IPS-11a (cell line): ENCODE measurements around the gene IFNAR1.
"Not testable (repeated sequence)": the region's sequence is repeated elsewhere in the genome, so short reads cannot be mapped to it uniquely, and the experiment has no call there.

Source experiments
- H3K4me3 ChIP-seq: one replicate; pipeline ENCODE4 v1.5.1; 2013; ENCODE audit warnings: low read depth, low read length, control low read depth

Gene IFNAR1

GRCh38 chr21:33374450-33375096, 49.8 kb downstream of the IFNAR1 start:
- no peak overlapping the region for H3K4me3 ChIP-seq

GRCh38 chr21:33375101-33375644, 50.4 kb downstream of the IFNAR1 start:
- H3K4me3 ChIP-seq: no peak overlapping the region

GRCh38 chr21:33377221-33377920, 52.6 kb downstream of the IFNAR1 start:
- H3K4me3 ChIP-seq: no peak overlapping the region

GRCh38 chr21:33378081-33378480, 53.3 kb downstream of the IFNAR1 start:
- no peak overlapping the region for H3K4me3 ChIP-seq

GRCh38 chr21:33379934-33380333, 55.2 kb downstream of the IFNAR1 start:
- H3K4me3 ChIP-seq: not testable (repeated sequence)

- no peak overlapping the region for H3K4me3 ChIP-seq
These were observed 55.8 kb downstream of the IFNAR1 start for GRCh38 chr21:33380483-33380998.

- not testable (repeated sequence) for H3K4me3 ChIP-seq
These were observed 56.6 kb downstream of the IFNAR1 start for GRCh38 chr21:33381381-33381780.

GRCh38 chr21:33383056-33383888, 58.5 kb downstream of the IFNAR1 start:
- H3K4me3 ChIP-seq: no peak overlapping the region

- no peak overlapping the region for H3K4me3 ChIP-seq
These were observed 60.1 kb downstream of the IFNAR1 start for GRCh38 chr21:33384841-33385331.

GRCh38 chr21:33386222-33386784, 61.5 kb downstream of the IFNAR1 start:
- no peak overlapping the region for H3K4me3 ChIP-seq

GRCh38 chr21:33387294-33387693, 62.5 kb downstream of the IFNAR1 start:
- no peak overlapping the region for H3K4me3 ChIP-seq

- no peak overlapping the region for H3K4me3 ChIP-seq
These were observed 63.4 kb downstream of the IFNAR1 start for GRCh38 chr21:33388188-33388587.

- no peak overlapping the region for H3K4me3 ChIP-seq
These were observed 65.7 kb downstream of the IFNAR1 start for GRCh38 chr21:33390479-33390878.

- no peak overlapping the region for H3K4me3 ChIP-seq
These were observed 66.9 kb downstream of the IFNAR1 start for GRCh38 chr21:33391656-33392055.

- no peak overlapping the region for H3K4me3 ChIP-seq
These were observed 67.7 kb downstream of the IFNAR1 start for GRCh38 chr21:33392284-33392985.

GRCh38 chr21:33393348-33393747, 68.6 kb downstream of the IFNAR1 start:
- no peak overlapping the region for H3K4me3 ChIP-seq

- no peak overlapping the region for H3K4me3 ChIP-seq
These were observed 69.5 kb downstream of the IFNAR1 start for GRCh38 chr21:33394260-33394659.

- no peak overlapping the region for H3K4me3 ChIP-seq
These were observed 71.1 kb downstream of the IFNAR1 start for GRCh38 chr21:33395891-33396331.

- no peak overlapping the region for H3K4me3 ChIP-seq
These were observed 71.7 kb downstream of the IFNAR1 start for GRCh38 chr21:33396436-33396835.

GRCh38 chr21:33396951-33397350, 72.2 kb downstream of the IFNAR1 start:
- H3K4me3 ChIP-seq: no peak overlapping the region
